WERI-Rb-1 (cell line): Measurements from ENCODE around the gene CNTLN.
"Not testable (repeated sequence)": the region's sequence is repeated elsewhere in the genome, so short reads cannot be mapped to it uniquely, and the experiment has no call there.

Experiments used
- DNase-seq: peaks from one replicate; pipeline ENCODE4 v3.0.0-alpha.2; 2020
- H3K27ac ChIP-seq: fragments of 250-450 bp; sonication (Bioruptor Pico); 2 replicates; pipeline ENCODE4 v1.5.1; 2020; ENCODE audit warnings: mild to moderate bottlenecking, moderate library complexity
- H3K27me3 ChIP-seq: fragments of 250-450 bp; sonication (Bioruptor Pico); 2 replicates; pipeline ENCODE4 v1.5.1; 2021; ENCODE audit warnings: mild to moderate bottlenecking, low read depth, moderate library complexity; ENCODE audit not compliant: insufficient read depth, severe bottlenecking
- H3K36me3 ChIP-seq: fragments of 250-450 bp; sonication (Bioruptor Pico); 2 replicates; pipeline ENCODE4 v1.5.1; 2020; ENCODE audit warnings: mild to moderate bottlenecking, moderate library complexity
- H3K4me3 ChIP-seq: 2 replicates; pipeline ENCODE4 v1.5.1; 2011; ENCODE audit warnings: low read depth, mild to moderate bottlenecking, control low read depth, low read length
- H3K9me3 ChIP-seq: fragments of 250-450 bp; sonication (Bioruptor Pico); 2 replicates; pipeline ENCODE4 v1.5.1; 2021; ENCODE audit warnings: mild to moderate bottlenecking, moderate library complexity; ENCODE audit not compliant: severe bottlenecking
- TF ChIP-seq, protein P1 (sequence below): IDR thresholded peaks from 2 replicates; pipeline ENCODE4 v1.5.1; 2011; ENCODE audit warnings: low read depth, mild to moderate bottlenecking, control low read depth, inconsistent platforms, low read length

Gene CNTLN

DNA sequence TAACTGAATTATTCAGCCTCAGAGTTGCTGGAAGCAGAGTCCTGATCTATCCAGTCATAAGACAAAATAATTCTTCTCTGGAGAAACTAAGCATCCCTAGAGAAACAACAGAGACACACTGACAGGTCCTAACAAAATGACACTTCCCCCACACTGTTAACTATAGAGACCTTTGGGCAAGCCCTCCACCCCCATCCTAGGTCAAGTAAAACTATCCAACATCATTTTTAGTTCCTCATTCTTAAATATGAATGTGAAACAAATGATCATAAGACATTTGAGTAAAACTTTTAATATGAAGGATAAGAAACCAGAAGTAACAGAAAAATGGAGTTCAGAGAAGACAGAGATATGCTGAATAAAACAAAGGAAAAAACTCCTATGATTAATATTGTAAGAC is 30.9 kb downstream of the CNTLN start:
- TF ChIP-seq, protein P1, sequence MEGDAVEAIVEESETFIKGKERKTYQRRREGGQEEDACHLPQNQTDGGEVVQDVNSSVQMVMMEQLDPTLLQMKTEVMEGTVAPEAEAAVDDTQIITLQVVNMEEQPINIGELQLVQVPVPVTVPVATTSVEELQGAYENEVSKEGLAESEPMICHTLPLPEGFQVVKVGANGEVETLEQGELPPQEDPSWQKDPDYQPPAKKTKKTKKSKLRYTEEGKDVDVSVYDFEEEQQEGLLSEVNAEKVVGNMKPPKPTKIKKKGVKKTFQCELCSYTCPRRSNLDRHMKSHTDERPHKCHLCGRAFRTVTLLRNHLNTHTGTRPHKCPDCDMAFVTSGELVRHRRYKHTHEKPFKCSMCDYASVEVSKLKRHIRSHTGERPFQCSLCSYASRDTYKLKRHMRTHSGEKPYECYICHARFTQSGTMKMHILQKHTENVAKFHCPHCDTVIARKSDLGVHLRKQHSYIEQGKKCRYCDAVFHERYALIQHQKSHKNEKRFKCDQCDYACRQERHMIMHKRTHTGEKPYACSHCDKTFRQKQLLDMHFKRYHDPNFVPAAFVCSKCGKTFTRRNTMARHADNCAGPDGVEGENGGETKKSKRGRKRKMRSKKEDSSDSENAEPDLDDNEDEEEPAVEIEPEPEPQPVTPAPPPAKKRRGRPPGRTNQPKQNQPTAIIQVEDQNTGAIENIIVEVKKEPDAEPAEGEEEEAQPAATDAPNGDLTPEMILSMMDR, result no peak
- Histone ChIP-seq H3K36me3 (no peaks in the 10 kb centered on the region), H3K27me3 (no peaks in the 10 kb centered on the region), H3K4me3 (no peak overlapping the region), H3K27ac (no peak overlapping the region), H3K9me3 (no peaks in the 10 kb centered on the region)
- DNase-seq, result no peak

GRCh38 chr9:17166346-17166745 is 31.5 kb downstream of the CNTLN start:
- TF ChIP-seq, protein P1, result no peak
- no peak for DNase-seq
- Histone ChIP-seq H3K27ac (no peak overlapping the region), H3K27me3 (no peaks in the 10 kb centered on the region), H3K9me3 (no peaks in the 10 kb centered on the region), H3K4me3 (no peak overlapping the region), H3K36me3 (no peaks in the 10 kb centered on the region)

- no peaks in the 10 kb centered on the region for H3K36me3 ChIP-seq
- DNase-seq, result no peak
- H3K27ac ChIP-seq, result no peak overlapping the region
- H3K4me3 ChIP-seq, result no peak overlapping the region
- no peaks in the 10 kb centered on the region for H3K9me3 ChIP-seq
- TF ChIP-seq, protein P1, result no peak
- H3K27me3 ChIP-seq, result no peaks in the 10 kb centered on the region
Measured at GRCh38 chr9:17171309-17172094, 36.7 kb downstream of the CNTLN start.

DNA sequence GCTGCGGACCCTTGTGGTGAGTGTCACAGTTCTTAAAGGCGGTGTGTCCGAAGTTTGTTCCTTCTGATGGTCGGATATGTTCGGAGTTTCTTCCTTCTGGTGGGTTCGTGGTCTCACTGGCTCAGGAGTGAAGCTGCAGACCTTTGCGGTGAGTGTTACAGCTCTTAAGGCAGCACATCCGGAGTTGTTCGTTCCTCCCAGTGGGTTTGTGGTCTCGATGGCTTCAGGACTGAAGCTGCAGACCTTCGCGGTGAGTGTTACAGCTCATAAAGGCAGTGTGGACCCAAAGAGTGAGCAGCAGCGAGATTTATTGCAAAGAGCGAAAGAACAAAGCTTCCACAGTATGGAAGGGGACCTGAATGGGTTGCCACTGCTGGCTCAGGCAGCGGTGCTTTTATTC is 42.7 kb downstream of the CNTLN start:
- not testable (repeated sequence) for H3K36me3 ChIP-seq, H3K9me3 ChIP-seq, H3K27me3 ChIP-seq, H3K27ac ChIP-seq, H3K4me3 ChIP-seq, DNase-seq

DNA sequence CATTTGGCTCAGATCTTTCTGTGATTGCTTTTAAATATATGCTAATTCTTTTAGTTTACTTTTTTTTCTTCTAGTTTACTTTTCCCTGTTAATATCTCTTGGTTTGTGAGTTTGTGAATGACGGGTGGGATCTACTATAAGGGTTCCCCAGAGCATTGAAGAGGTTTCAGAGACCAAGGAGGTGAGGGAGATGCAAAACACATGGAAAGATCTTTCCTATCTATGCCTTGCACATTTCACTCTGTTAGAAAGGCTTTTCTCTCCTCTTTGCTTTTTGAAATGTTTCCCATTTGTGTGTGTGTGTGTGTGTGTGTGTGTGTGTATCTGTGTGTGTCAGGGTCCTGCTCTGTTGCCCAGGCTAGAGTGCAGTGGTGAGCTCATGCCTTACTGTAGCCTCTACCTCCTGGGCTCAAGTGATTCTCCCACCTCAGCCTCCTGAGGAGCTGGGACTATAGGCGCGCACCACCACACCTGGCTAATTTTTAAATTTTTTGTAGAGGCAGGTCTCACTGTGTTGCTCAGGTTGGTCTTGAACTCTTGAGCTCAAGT is 50.7 kb downstream of the CNTLN start:
- no peak overlapping the region for H3K27ac ChIP-seq
- no peaks in the 10 kb centered on the region for H3K9me3 ChIP-seq
- H3K4me3 ChIP-seq, result no peak overlapping the region
- no peaks in the 10 kb centered on the region for H3K27me3 ChIP-seq
- no peak for DNase-seq
- H3K36me3 ChIP-seq, result no peaks in the 10 kb centered on the region
- TF ChIP-seq, protein P1, result no peak

DNA sequence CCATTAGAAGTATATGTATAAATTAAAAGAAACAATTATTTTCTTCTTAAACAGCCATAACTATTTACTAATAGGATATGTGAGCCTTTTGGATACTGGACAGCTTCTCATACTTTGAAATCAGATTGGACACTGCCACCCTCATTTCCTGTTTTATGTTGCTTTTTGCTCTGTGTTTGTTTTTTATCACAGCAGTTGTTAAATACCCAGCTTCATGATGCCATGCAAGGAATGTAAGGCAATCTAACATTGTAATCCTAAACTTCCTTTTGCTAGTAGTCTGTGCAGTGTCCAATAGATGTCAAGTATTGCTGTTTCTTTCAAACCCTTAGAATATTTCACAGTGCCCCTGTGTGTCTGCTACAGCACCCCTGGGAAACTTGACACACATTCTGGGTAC is 56.2 kb downstream of the CNTLN start:
- H3K36me3 ChIP-seq, result no peaks in the 10 kb centered on the region
- TF ChIP-seq, protein P1, result no peak
- no peak overlapping the region for H3K4me3 ChIP-seq
- no peak for DNase-seq
- no peaks in the 10 kb centered on the region for H3K27me3 ChIP-seq
- no peaks in the 10 kb centered on the region for H3K9me3 ChIP-seq
- H3K27ac ChIP-seq, result no peak overlapping the region
